Vagina (tissue), 2 donors: Measurements from ENCODE around the gene SGTA.

ENCODE experiments used
- POLR2A ChIP-seq, 2 donors: fragments of 450-650 bp; IDR thresholded peaks; one replicate each; pipeline ENCODE4 v1.6.1; 2017; ENCODE audit warnings: antibody characterized with exemption in 2 of 2, mild to moderate bottlenecking in 2 of 2, moderate library complexity in 2 of 2
- TF ChIP-seq, protein P1 (sequence below), 3 experiments: fragments of 450-650 bp in 2 of 3; fragments of 200-600 bp in 1 of 3; sonication (generic) in 1 of 3; IDR thresholded peaks; one replicate each; pipeline ENCODE4 v1.5.1; 2017 to 2019; ENCODE audit warnings: antibody characterized with exemption in 3 of 3, mild to moderate bottlenecking in 2 of 3, moderate library complexity in 2 of 3

DNA sequence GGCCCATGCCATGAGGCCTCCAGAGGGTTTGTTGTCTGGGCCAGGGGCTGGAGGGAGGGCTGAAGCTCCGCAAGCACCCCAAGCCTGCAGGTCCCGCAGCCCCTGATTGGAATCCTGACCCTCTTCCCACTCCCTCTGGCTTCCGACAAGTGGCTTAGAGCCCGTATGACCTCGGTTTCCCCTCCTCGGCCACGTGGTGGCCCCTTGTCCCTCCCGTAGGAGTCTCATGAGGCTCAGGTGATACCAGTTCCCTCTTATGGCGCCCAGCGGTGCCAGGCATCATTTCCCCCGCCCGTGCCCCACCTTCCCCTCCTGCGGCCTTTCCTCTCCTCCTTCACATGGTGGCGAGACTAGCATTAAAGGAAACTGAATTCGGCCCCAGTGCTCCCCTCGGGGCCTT is 8.4 kb upstream of the SGTA start:
- TF ChIP-seq POLR2A (IDR thresholded peaks at IDR 0.05) = no peak
- TF ChIP-seq, protein P1, sequence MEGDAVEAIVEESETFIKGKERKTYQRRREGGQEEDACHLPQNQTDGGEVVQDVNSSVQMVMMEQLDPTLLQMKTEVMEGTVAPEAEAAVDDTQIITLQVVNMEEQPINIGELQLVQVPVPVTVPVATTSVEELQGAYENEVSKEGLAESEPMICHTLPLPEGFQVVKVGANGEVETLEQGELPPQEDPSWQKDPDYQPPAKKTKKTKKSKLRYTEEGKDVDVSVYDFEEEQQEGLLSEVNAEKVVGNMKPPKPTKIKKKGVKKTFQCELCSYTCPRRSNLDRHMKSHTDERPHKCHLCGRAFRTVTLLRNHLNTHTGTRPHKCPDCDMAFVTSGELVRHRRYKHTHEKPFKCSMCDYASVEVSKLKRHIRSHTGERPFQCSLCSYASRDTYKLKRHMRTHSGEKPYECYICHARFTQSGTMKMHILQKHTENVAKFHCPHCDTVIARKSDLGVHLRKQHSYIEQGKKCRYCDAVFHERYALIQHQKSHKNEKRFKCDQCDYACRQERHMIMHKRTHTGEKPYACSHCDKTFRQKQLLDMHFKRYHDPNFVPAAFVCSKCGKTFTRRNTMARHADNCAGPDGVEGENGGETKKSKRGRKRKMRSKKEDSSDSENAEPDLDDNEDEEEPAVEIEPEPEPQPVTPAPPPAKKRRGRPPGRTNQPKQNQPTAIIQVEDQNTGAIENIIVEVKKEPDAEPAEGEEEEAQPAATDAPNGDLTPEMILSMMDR (IDR thresholded peaks at IDR 0.05) = no peak
